Left renal pelvis (tissue), 4 donors: ENCODE measurements around the gene GON4L. TPM values are rescaled to one million over a fixed set of nuclear protein-coding genes. Genes with fewer than 3 reads are reported as not detected.
"Not testable (repeated sequence)": the region's sequence is repeated elsewhere in the genome, so short reads cannot be mapped to it uniquely, and the experiment has no call there.

Source experiments
- DNase-seq, 4 donors: peaks; one replicate each; pipeline ENCODE4 v3.0.0-alpha.2; 2013; ENCODE audit warnings: low read depth in 4 of 4, low spot score in 3 of 4
- polyA plus RNA-seq, 4 donors: library from polyadenylated mRNA; unstranded; fragments of 120-200 nt; gene quantifications; one replicate each; pipeline ENCODE4 v1.2.1, GENCODE V29; 2013; ENCODE audit not compliant: insufficient read length in 4 of 4

The GON4L gene
- polyA plus RNA-seq, 4 donors: 42.3 to 58.1 (median 47.3) TPM

GRCh38 chr1:155760751-155761475, 96.1 kb downstream of the GON4L start:
- no peak for DNase-seq

- DNase-seq: no peak
Observed at GRCh38 chr1:155759966-155760630, 96.9 kb downstream of the GON4L start.

- not testable (repeated sequence) for DNase-seq
Observed at GRCh38 chr1:155759017-155759416, 98.0 kb downstream of the GON4L start.

GRCh38 chr1:155748141-155748540, 108.9 kb downstream of the GON4L start:
- not testable (repeated sequence) for DNase-seq

- DNase-seq: not testable (repeated sequence)
Observed at GRCh38 chr1:155747586-155747985, 109.4 kb downstream of the GON4L start.

GRCh38 chr1:155745284-155746228, 111.5 kb downstream of the GON4L start:
- DNase-seq: peak; percentile 82 to 90 (median 84)

GRCh38 chr1:155744711-155745283, 112.2 kb downstream of the GON4L start:
- no peak for DNase-seq

GRCh38 chr1:155741908-155742307, 115.1 kb downstream of the GON4L start:
- no peak for DNase-seq

GRCh38 chr1:155740995-155741394, 116.0 kb downstream of the GON4L start:
- DNase-seq: no peak

- DNase-seq: peak; percentile 5 to 45 (median 24)
Observed at GRCh38 chr1:155729031-155729898, 127.7 kb downstream of the GON4L start.

- DNase-seq: no peak
Observed at GRCh38 chr1:155725142-155725541, 131.9 kb downstream of the GON4L start.

GRCh38 chr1:155719703-155720102, 137.3 kb downstream of the GON4L start:
- DNase-seq: no peak

- not testable (repeated sequence) for DNase-seq
Observed at GRCh38 chr1:155718524-155719115, 138.4 kb downstream of the GON4L start.

GRCh38 chr1:155717041-155717440, 140.0 kb downstream of the GON4L start:
- no peak for DNase-seq

- no peak for DNase-seq
Observed at GRCh38 chr1:155715777-155716176, 141.2 kb downstream of the GON4L start.

- not testable (repeated sequence) for DNase-seq
Observed at GRCh38 chr1:155715056-155715455, 142.0 kb downstream of the GON4L start.

- DNase-seq: no peak
Observed at GRCh38 chr1:155713075-155713474, 143.9 kb downstream of the GON4L start.

- not testable (repeated sequence) for DNase-seq
Observed at GRCh38 chr1:155712636-155713035, 144.4 kb downstream of the GON4L start.

GRCh38 chr1:155711457-155711856, 145.6 kb downstream of the GON4L start:
- not testable (repeated sequence) for DNase-seq
